ENCODE results near the gene ENO1. TPM values are rescaled to one million over a fixed set of nuclear protein-coding genes. Genes with fewer than 3 reads are reported as not detected.
A peak's percentile ranks its signal among the peaks of the same experiment; 100 is the strongest.
"Not testable (repeated sequence)": the region's sequence is repeated elsewhere in the genome, so short reads cannot be mapped to it uniquely, and the experiment has no call there.

Gene ENO1
- total and polyA plus RNA-seq, 9 of the 15 experiments (the other 6 are each of a cell fraction or from before 2014, with no cell fraction given), result 2,249 to 7,472 (median 2,868) TPM

- CTCF ChIA-PET (ENCODE audit: low intra/inter-chr PET ratio); H3K9ac ChIP-seq (ENCODE audit: insufficient read depth in 1 of 2, low read depth in 2 of 2, low read length in 2 of 2); H3K9me1 ChIP-seq (ENCODE audit: control insufficient read depth, insufficient read depth, low read length); FAIRE-seq; H3K27me3 ChIP-seq (ENCODE audit: control insufficient read depth in 2 of 2, insufficient read depth in 2 of 2, low read length in 2 of 2); in situ Hi-C loops (cut with MboI); H3K4me2 ChIP-seq (ENCODE audit: insufficient read depth, low read length); H4K20me1 ChIP-seq (replicated peaks; ENCODE audit: control insufficient read depth, insufficient read depth, low read length); ATAC-seq; H2AFZ ChIP-seq (ENCODE audit: low read depth, low read length); DNase-seq (ENCODE audit: extremely low read depth in 1 of 4, low spot score in 3 of 4); H3K27ac ChIP-seq (ENCODE audit: extremely low read depth, low read depth, low read length); intact Hi-C loops (cut with micrococcal nuclease); H3K36me3 ChIP-seq (ENCODE audit: control insufficient read depth, insufficient read depth, low read length); H3K4me3 ChIP-seq; H3K9me3 ChIP-seq (replicated peaks; ENCODE audit: control insufficient read depth, insufficient read depth, low read depth, low read length); H3K79me2 ChIP-seq (ENCODE audit: control insufficient read depth, insufficient read depth, low read length); BruUV-seq (replicated peaks): not testable (repeated sequence)
- peak; percentile 64 for TF ChIP-seq NFIC (IDR thresholded peaks at IDR 0.05)
- POLR2A ChIA-PET, result interaction anchor here (0.6 to 1.9 kb wide), 2 partner anchors 14 to 95 kb away, joined by 3 to 6 read pairs; no protein-coding TSS in a partner anchor
- 76% methylated on average over 7 of the region's 10 CpGs for WGBS (ENCODE audit: insufficient coverage, low coverage, missing lambda C conversion rate)
- peaks cover 8 to 11% of the 10 kb centered on the region in 2 experiments; a peak in 3 of 5 replicates for H3K4me1 ChIP-seq (replicated peaks in 1 of 2; ENCODE audit: control insufficient read depth in 2 of 2, insufficient read depth in 2 of 2, low read length in 2 of 2)
Measured at GRCh38 chr1:8830732-8831131, 47.8 kb downstream of the ENO1 start.

- no peak for FAIRE-seq
- Histone ChIP-seq H4K20me1 (replicated peaks; ENCODE audit: control insufficient read depth, insufficient read depth, low read length) (no peaks in the 10 kb centered on the region), H3K9me1 (ENCODE audit: control insufficient read depth, insufficient read depth, low read length) (no peaks in the 10 kb centered on the region), H3K36me3 (ENCODE audit: control insufficient read depth, insufficient read depth, low read length) (no peaks in the 10 kb centered on the region), H3K9ac (ENCODE audit: insufficient read depth in 1 of 2, low read depth in 2 of 2, low read length in 2 of 2) (peak overlapping the region in 1 of 2 experiments; percentile 58; a peak in 2 of 4 replicates), H3K4me1 (replicated peaks in 1 of 2; ENCODE audit: control insufficient read depth in 2 of 2, insufficient read depth in 2 of 2, low read length in 2 of 2) (peaks cover 8 to 22% of the 10 kb centered on the region in 2 experiments), H3K4me3 (no peak overlapping the region), H3K4me2 (ENCODE audit: insufficient read depth, low read length) (no peak overlapping the region), H3K27ac (ENCODE audit: extremely low read depth, low read depth, low read length) (no peak overlapping the region), H3K9me3 (replicated peaks; ENCODE audit: control insufficient read depth, insufficient read depth, low read depth, low read length) (no peaks in the 10 kb centered on the region), H3K79me2 (ENCODE audit: control insufficient read depth, insufficient read depth, low read length) (no peaks in the 10 kb centered on the region), H3K27me3 (ENCODE audit: control insufficient read depth in 2 of 2, insufficient read depth in 2 of 2, low read length in 2 of 2) (no peaks in the 10 kb centered on the region), H2AFZ (ENCODE audit: low read depth, low read length) (peak overlapping the region; percentile 42)
- ChIA-PET CTCF (ENCODE audit: low intra/inter-chr PET ratio) (no interaction called here), POLR2A (no interaction called here)
- no peak for DNase-seq (ENCODE audit: extremely low read depth in 1 of 4, low spot score in 3 of 4)
- 62% methylated on average over 10 of the region's 10 CpGs for WGBS (ENCODE audit: insufficient coverage, low coverage, missing lambda C conversion rate)
- peak; percentile 27; the same call in 2 of the 3 replicates for ATAC-seq
- intact Hi-C loops (cut with micrococcal nuclease) (no loop called here), in situ Hi-C loops (cut with MboI) (no loop called here)
- BruUV-seq (replicated peaks), result no TSS peak
- TF ChIP-seq ZNF696 (CRISPR knock-in tag; conservative IDR thresholded peaks at IDR 0.05) (no peak), IRF9 (tag; IDR thresholded peaks at IDR 0.05) (no peak), XRCC5 (IDR thresholded peaks at IDR 0.05; ENCODE audit: low read depth, low read length) (no peak), HEY1 (CRISPR knock-in tag; IDR thresholded peaks at IDR 0.05; ENCODE audit: borderline replicate concordance) (no peak), E2F6 (IDR thresholded peaks at IDR 0.05; ENCODE audit: borderline replicate concordance in 1 of 2, extremely low read depth in 1 of 2, insufficient read depth in 1 of 2, insufficient read length in 1 of 2, low read depth in 1 of 2, low read length in 1 of 2, poor library complexity in 1 of 2, severe bottlenecking in 1 of 2) (peak in 1 of 2 experiments; percentile 17), ZSCAN29 (IDR thresholded peaks at IDR 0.05) (no peak), L3MBTL2 (IDR thresholded peaks at IDR 0.05) (peak; percentile 25; the same call in 1 of the 2 replicates), TRIM24 (IDR thresholded peaks at IDR 0.05) (no peak), CBFA2T2 (conservative IDR thresholded peaks at IDR 0.05) (no peak)
Measured at GRCh38 chr1:8825985-8826481, 52.5 kb downstream of the ENO1 start.
